GM18505 (cell line): Measurements from ENCODE around the gene MYNN.

ENCODE experiments used
- ATAC-seq: cut with Tn5 transposase; IDR thresholded peaks from one replicate; pipeline ENCODE4 v1.9.1; 2021; ENCODE audit not compliant: unreplicated experiment
- POLR2A ChIP-seq: IDR thresholded peaks from 4 replicates; pipeline ENCODE4 v1.6.1; 2011; ENCODE audit warnings: borderline replicate concordance; ENCODE audit not compliant: insufficient read depth, insufficient read length; ENCODE audit errors: extremely low read depth

Gene MYNN

GRCh38 chr3:169827712-169828111 is 54.5 kb downstream of the MYNN start:
- no peak for ATAC-seq
- TF ChIP-seq POLR2A, result no peak

GRCh38 chr3:169835533-169835932 is 62.3 kb downstream of the MYNN start:
- ATAC-seq, result no peak
- TF ChIP-seq POLR2A, result no peak

GRCh38 chr3:169836078-169836941 is 63.1 kb downstream of the MYNN start:
- peak; percentile 88 for ATAC-seq
- no peak for TF ChIP-seq POLR2A

- TF ChIP-seq POLR2A, result no peak
- ATAC-seq, result no peak
Observed at GRCh38 chr3:169836942-169837275, 63.7 kb downstream of the MYNN start.

- no peak for TF ChIP-seq POLR2A
- ATAC-seq, result no peak
Observed at GRCh38 chr3:169838511-169839030, 65.4 kb downstream of the MYNN start.
